ENCODE results near the gene SND1.
A peak's percentile ranks its signal among the peaks of the same experiment; 100 is the strongest.

SND1 gene

DNA sequence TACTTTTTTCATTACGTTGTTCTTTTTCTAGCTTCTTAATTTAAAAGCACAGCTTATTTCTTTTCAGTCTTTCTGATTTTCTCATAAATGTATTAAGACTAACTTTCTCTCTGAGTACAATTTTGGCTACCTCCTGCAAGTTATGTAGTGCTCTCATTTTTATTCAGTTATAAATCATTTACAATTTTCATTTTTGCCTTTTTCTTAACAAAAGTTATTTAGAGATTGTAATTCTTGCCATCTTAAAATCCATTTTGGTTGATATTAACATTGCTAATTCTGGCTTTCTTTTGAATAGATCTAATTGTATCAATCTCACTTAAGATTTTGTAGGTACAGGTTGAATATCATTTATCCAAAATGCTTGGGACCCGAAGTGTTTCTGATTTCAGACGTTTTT is 476.4 kb downstream of the SND1 start:
- no peak for DNase-seq

DNA sequence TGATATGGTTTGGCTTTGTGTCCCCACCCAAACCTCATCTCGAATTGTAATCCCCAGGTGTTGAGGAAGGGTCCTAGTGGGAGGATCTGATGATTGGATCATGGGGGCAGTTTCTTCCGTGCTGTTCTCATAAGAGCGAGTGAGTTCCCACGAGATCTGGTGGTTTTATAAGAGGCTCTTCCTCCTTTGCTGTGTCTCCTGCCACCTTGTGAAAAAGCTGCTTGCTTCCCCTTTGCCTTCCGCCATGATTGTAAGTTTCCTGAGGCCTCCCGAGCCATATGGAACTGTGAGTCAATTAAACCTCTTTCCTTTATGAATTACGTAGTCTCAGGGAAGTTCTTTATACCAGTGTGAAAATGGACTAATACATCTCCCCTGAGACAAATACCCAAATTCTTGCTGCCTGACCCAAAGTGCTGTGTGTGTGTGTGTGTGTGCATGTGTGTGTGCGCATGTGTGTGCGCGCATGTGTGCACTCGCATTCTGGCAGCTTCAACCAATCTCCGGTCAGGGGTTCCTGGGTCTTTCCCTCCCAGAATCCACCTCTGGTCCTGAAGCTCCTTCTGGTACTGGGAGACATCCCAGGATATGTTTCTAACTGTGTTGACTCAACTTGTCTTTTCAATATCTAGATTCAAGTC is 477.4 kb downstream of the SND1 start:
- DNase-seq, result no peak

DNA sequence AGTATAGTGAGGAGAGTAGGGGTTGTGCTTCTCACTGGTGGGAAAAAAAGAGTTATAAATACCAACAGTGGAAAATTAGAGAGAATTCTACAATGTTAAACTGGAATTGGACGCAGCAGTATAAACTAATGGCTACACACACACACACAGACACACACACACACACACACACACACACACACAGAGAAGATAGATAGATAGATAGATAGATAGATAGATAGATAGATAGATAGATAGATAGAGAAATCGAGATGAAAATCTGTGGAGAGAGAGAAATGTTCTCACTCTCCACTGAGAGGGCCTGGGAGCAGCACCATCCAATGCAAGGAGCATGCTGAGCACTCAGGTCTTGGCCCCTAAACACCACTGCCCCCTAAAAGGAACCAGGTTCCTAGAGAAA is 479.1 kb downstream of the SND1 start:
- no peak for DNase-seq

DNA sequence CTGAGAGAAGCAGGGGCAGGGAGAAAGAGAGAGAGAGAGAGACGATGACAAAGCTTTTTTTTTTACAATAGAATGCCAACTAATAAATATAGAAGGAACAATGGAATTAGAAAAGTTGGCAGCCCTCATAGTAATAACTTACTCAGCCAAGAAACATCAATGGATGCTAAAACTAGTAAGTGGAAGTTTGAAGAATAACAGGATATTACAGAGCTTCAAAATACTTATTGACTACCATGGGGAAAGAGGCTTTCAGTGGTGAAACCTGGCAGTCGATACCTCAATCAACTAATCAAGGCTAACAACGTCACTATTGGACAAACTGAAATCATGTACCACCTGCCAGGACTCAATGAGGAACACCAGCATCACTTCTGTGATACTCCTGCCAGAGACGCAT is 479.7 kb downstream of the SND1 start:
- no peak for DNase-seq

DNA sequence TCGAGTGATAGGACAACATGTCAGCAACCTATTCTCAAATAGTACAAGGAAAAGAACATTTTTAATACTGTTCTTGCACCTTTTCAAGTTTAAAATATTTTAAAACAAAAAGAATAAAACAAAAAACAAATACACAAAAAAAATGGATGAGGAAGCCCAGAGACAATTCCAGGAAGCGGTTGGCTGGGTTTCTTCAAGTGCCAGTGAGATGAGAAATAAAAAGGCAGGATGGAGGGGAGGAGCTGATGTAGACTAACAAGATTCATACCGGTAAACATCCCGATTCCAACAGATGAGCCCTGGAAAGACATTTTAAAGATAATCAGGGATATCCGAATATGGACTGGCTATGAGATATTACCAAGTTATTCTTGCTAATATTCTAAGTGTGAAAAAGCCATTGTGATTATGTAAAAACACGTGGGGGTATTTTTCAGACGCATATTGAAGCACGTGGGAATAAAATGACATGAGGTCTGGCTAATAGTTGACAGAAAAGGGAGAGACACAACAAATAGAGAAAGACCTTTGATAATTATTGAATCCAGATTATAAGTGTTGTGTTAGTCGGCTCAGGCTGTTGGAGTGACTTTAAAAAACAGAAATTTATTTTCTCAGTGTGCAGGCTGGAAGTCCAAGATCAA is 480.6 kb downstream of the SND1 start:
- no peak for DNase-seq

DNA sequence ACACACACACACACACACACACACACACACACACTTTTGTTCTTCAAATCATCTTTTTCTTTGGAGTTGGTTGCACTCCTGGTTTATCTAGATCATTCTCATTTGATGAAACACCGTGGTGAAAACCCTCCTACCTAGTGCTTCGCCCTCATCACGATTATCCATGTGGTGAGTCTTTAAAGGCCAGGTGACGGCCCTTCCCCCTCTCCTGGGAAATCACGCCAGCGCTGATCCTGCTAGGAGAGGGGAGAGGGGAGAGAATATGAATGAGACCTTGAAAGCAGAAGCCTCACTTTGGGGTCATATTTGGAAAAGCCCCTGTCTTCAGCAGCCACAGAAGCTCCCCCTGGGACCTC is 483.1 kb downstream of the SND1 start:
- DNase-seq, result no peak

DNA sequence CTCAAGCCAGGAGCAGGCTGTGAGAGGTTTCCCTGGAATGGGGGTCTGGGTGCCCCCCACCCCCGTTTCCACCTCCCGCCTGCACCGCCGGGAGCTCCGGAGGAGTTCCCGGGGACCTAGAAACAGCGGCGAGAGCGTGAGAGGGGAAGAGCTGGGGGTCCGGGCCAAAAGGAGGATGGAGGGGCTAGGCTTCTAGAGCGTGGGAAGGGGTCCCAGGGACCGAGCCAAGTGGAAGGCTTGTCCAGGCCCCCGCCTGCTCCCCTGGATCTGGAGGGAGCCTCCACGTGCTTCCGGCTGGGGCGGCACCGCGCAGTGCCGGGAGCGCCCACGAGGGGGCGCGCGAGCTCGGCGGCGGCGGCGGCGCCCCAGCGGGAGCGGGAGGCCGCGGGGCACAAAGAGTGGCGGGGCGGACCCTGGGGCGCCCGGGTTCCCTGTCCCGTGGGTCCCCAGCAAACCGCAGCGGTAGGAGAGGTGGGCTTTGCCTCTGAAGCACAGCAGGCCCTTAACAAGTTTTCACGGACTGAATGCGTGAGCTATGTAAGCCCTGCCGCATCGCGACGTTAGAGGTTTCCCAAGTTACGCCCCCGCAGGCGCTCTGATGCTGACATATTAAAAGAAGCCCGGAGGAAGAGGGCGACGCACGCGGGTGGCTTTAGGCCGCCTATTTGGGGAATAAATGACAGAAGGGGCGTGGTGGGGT is 483.7 kb downstream of the SND1 start:
- DNase-seq, result peak; percentile 65

DNA sequence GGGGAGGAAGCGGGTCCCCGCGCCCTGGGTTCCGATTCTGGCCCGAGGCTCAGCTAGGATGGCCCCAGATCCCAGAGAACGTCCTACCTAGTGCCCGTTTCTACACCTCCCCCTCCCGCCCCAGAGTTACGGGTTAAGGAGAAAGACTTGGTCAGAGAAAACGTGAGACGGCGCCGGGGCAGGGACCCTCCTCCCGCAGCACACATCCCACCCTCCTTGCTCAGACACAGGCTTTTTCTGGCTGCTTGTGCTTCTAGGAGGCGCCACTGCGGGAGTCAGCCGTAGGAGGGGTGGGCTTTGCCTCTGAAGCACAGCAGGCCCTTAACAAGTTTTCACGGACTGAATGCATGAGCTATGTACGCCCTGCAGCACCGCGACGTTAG is 484.2 kb downstream of the SND1 start:
- no peak for DNase-seq

DNA sequence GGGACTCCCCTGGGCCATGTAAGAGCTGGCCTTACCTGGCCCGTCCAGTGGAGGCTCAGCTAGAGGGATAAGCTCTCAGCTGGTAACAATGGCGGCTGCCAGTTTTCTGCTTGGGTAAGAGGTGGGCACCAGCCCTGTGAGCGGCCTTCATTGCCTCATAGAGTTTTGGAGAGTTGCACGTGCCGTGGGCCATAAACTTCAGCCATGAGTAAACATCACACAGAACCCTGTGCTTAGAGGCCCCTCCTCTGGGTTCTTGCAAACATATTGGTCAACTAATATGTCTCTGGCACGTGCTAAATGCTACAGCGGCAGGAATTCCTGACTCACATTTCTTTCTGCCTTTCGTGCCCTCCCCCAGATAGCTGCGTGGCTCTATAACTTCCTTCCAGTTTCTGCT is 485.2 kb downstream of the SND1 start:
- DNase-seq, result no peak

DNA sequence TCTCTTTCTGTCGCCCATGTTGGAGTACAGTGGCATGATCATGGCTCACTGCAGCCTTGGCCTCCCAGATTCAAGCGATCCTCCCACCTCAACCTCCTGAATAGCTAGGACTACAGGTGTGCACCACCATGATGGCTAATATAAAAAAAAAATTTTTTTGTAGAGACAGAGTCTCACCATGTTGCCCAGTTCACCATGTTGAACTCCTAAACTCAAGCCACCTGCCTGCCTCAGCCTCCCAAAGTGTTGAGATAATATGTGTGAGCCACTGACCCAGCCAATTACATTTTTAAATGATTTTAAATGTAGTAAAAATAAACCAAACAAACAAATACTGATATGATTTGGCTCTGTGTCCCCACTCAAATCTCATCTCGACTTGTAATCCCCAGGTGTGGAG is 487.4 kb downstream of the SND1 start:
- no peak for DNase-seq

DNA sequence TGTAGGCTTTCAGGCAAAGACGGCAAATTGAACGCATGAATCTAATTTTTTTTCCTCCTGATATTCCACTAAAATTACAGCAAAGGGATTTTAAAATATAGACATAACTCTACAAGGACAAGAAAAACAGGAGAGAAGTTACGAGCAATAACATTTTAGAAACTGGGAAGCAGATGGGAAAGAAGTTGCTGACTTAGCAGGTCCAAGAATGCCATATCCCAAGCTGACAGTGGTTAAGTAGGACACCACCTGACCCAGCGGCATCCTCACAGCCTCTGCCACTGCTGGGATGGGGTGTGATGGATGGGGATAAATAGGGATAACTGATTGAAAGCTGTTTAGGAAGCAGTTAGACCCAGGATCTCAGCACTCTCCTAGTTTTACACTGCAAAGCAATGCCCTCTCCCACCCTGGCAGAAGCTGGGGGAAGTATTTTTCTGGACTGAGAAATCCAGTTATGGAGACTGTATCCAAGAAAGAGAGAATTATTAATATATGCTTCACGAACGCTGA is 489.7 kb downstream of the SND1 start:
- DNase-seq, result no peak
